ENCODE results near the gene NAPEPLD. TPM values are rescaled to one million over a fixed set of nuclear protein-coding genes. Genes with fewer than 3 reads are reported as not detected.
A peak's percentile ranks its signal among the peaks of the same experiment; 100 is the strongest.
"Not testable (repeated sequence)": the region's sequence is repeated elsewhere in the genome, so short reads cannot be mapped to it uniquely, and the experiment has no call there.

Gene NAPEPLD
- total RNA-seq, 2 experiments from 2014 or later, result 1.5 to 1.7 TPM

DNA sequence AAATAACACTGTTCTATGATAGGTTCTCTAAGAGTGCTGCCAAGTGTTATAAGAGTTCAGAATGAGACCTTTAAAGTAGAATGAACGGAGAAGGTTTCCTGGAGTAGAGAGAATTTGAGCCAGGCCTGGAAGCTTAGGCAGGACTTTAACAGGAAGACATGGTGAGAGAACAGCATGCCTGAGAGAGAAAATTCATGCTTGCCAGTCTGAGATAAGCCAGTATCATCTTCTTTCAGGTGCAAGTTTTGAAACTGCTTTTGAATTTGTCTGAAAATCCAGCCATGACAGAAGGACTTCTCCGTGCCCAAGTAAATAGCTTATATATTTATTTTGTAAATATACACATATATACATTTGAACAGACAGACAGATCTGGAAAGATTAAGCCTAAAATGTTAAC lies 51.9 kb downstream of the NAPEPLD start:
- no peaks in the 10 kb centered on the region for H3K27me3 ChIP-seq (ENCODE audit: control insufficient read depth in 1 of 2, insufficient read depth in 2 of 2, low read length in 2 of 2)
- H3K4me3 Mint-ChIP-seq, result no peak overlapping the region
- no peaks in the 10 kb centered on the region for H3K4me1 Mint-ChIP-seq (ENCODE audit: low read depth)
- no peak overlapping the region for H3K27ac Mint-ChIP-seq
- no peak for DNase-seq
- no peak overlapping the region for H3K4me3 ChIP-seq (ENCODE audit: low read length)
- no peak for TF ChIP-seq CTCF (IDR thresholded peaks at IDR 0.05)
- ATAC-seq (ENCODE audit: poor library complexity), result no peak
- CTCF ChIA-PET, result interaction anchor here (1.5 kb wide), 1 partner anchor 22 kb away, joined by 3 read pairs; the partner anchor contains the start of gene ARMC10
- peaks cover 70% of the 10 kb centered on the region for H3K36me3 Mint-ChIP-seq (ENCODE audit: low read depth)
- H3K36me3 ChIP-seq (ENCODE audit: insufficient read depth, low read length), result peaks cover 28% of the 10 kb centered on the region
- no peaks in the 10 kb centered on the region for H3K27me3 Mint-ChIP-seq
- intact Hi-C loops (cut with DNase I, micrococcal nuclease), result no loop called here
- no peak overlapping the region for H3K27ac ChIP-seq (ENCODE audit: low read depth in 1 of 2, low read length in 2 of 2)
- no peaks in the 10 kb centered on the region for H3K9me3 Mint-ChIP-seq
- H3K4me1 ChIP-seq (ENCODE audit: insufficient read depth, low read length), result no peaks in the 10 kb centered on the region
- POLR2A ChIA-PET, result interaction anchor here (1.3 kb wide), 1 partner anchor 21 kb away, joined by 3 read pairs; no protein-coding TSS in a partner anchor
- peaks cover 0 to 4% of the 10 kb centered on the region in 2 experiments for H3K9me3 ChIP-seq (ENCODE audit: control insufficient read depth in 1 of 2, insufficient read depth in 1 of 2, low read length in 2 of 2)

GRCh38 chr7:103095558-103095957 lies 53.3 kb downstream of the NAPEPLD start:
- DNase-seq; H3K9me3 Mint-ChIP-seq; H3K4me1 ChIP-seq (ENCODE audit: insufficient read depth, low read length); POLR2A ChIA-PET; H3K27me3 ChIP-seq (ENCODE audit: control insufficient read depth in 1 of 2, insufficient read depth in 2 of 2, low read length in 2 of 2); H3K4me3 Mint-ChIP-seq; H3K4me3 ChIP-seq (ENCODE audit: low read length); intact Hi-C loops (cut with DNase I, micrococcal nuclease); H3K27me3 Mint-ChIP-seq; H3K4me1 Mint-ChIP-seq (ENCODE audit: low read depth); H3K27ac ChIP-seq (ENCODE audit: low read depth in 1 of 2, low read length in 2 of 2); H3K27ac Mint-ChIP-seq; H3K9me3 ChIP-seq (ENCODE audit: control insufficient read depth in 1 of 2, insufficient read depth in 1 of 2, low read length in 2 of 2); ATAC-seq (ENCODE audit: poor library complexity): not testable (repeated sequence)
- peaks cover 31% of the 10 kb centered on the region for H3K36me3 ChIP-seq (ENCODE audit: insufficient read depth, low read length)
- CTCF ChIA-PET, result interaction anchor here (1.5 kb wide), 1 partner anchor 20 kb away, joined by 3 read pairs; the partner anchor contains the start of gene ARMC10
- H3K36me3 Mint-ChIP-seq (ENCODE audit: low read depth), result peaks cover 68% of the 10 kb centered on the region

GRCh38 chr7:103094102-103094501 lies 54.8 kb downstream of the NAPEPLD start:
- H3K9me3 Mint-ChIP-seq, result no peaks in the 10 kb centered on the region
- CTCF ChIA-PET, result no interaction called here
- Histone ChIP-seq H3K4me3 (ENCODE audit: low read length) (no peak overlapping the region), H3K4me1 (ENCODE audit: insufficient read depth, low read length) (no peaks in the 10 kb centered on the region), H3K27me3 (ENCODE audit: control insufficient read depth in 1 of 2, insufficient read depth in 2 of 2, low read length in 2 of 2) (no peaks in the 10 kb centered on the region), H3K9me3 (ENCODE audit: control insufficient read depth in 1 of 2, insufficient read depth in 1 of 2, low read length in 2 of 2) (peaks cover 0 to 4% of the 10 kb centered on the region in 2 experiments), H3K36me3 (ENCODE audit: insufficient read depth, low read length) (peaks cover 39% of the 10 kb centered on the region), H3K27ac (ENCODE audit: low read depth in 1 of 2, low read length in 2 of 2) (no peak overlapping the region)
- peaks cover 72% of the 10 kb centered on the region for H3K36me3 Mint-ChIP-seq (ENCODE audit: low read depth)
- no peak overlapping the region for H3K27ac Mint-ChIP-seq
- intact Hi-C loops (cut with DNase I, micrococcal nuclease), result no loop called here
- DNase-seq (no peak), ATAC-seq (ENCODE audit: poor library complexity) (no peak)
- no peaks in the 10 kb centered on the region for H3K4me1 Mint-ChIP-seq (ENCODE audit: low read depth)
- H3K4me3 Mint-ChIP-seq, result no peak overlapping the region
- POLR2A ChIA-PET, result no interaction called here
- TF ChIP-seq CTCF (IDR thresholded peaks at IDR 0.05), result no peak
- H3K27me3 Mint-ChIP-seq, result no peaks in the 10 kb centered on the region

- intact Hi-C loops (cut with DNase I, micrococcal nuclease), result no loop called here
Measured at GRCh38 chr7:103093429-103093828, 55.5 kb downstream of the NAPEPLD start.

GRCh38 chr7:103092321-103092720 lies 56.6 kb downstream of the NAPEPLD start:
- POLR2A ChIA-PET; H3K4me1 ChIP-seq (ENCODE audit: insufficient read depth, low read length); H3K27ac ChIP-seq (ENCODE audit: low read depth in 1 of 2, low read length in 2 of 2); H3K9me3 Mint-ChIP-seq; intact Hi-C loops (cut with DNase I, micrococcal nuclease); H3K27me3 Mint-ChIP-seq; H3K4me3 ChIP-seq (ENCODE audit: low read length); DNase-seq; H3K9me3 ChIP-seq (ENCODE audit: control insufficient read depth in 1 of 2, insufficient read depth in 1 of 2, low read length in 2 of 2); H3K27me3 ChIP-seq (ENCODE audit: control insufficient read depth in 1 of 2, insufficient read depth in 2 of 2, low read length in 2 of 2); H3K4me3 Mint-ChIP-seq; ATAC-seq (ENCODE audit: poor library complexity); H3K4me1 Mint-ChIP-seq (ENCODE audit: low read depth): not testable (repeated sequence)
- Mint-ChIP-seq H3K36me3 (ENCODE audit: low read depth) (peaks cover 85% of the 10 kb centered on the region), H3K27ac (peak overlapping the region; percentile 56)
- H3K36me3 ChIP-seq (ENCODE audit: insufficient read depth, low read length), result peaks cover 43% of the 10 kb centered on the region
- CTCF ChIA-PET, result interaction anchor here (1.2 kb wide), 1 partner anchor 26 kb away, joined by 4 read pairs; no protein-coding TSS in a partner anchor

More at GRCh38 chr7:103093429-103093828, 55.5 kb downstream of the NAPEPLD start:
- Mint-ChIP-seq H3K4me1 (ENCODE audit: low read depth) (no peaks in the 10 kb centered on the region), H3K4me3 (no peak overlapping the region), H3K27ac (no peak overlapping the region), H3K36me3 (ENCODE audit: low read depth) (peaks cover 79% of the 10 kb centered on the region), H3K9me3 (no peaks in the 10 kb centered on the region), H3K27me3 (no peaks in the 10 kb centered on the region)
- DNase-seq (no peak), ATAC-seq (ENCODE audit: poor library complexity) (no peak)
- peaks cover 44% of the 10 kb centered on the region for H3K36me3 ChIP-seq (ENCODE audit: insufficient read depth, low read length)
- ChIA-PET POLR2A (no interaction called here), CTCF (no interaction called here)
- no peak for TF ChIP-seq CTCF (IDR thresholded peaks at IDR 0.05)
- H3K27ac ChIP-seq (ENCODE audit: low read depth in 1 of 2, low read length in 2 of 2), result no peak overlapping the region
- no peak overlapping the region for H3K4me3 ChIP-seq (ENCODE audit: low read length)
- H3K27me3 ChIP-seq (ENCODE audit: control insufficient read depth in 1 of 2, insufficient read depth in 2 of 2, low read length in 2 of 2), result no peaks in the 10 kb centered on the region
- peaks cover 0 to 4% of the 10 kb centered on the region in 2 experiments for H3K9me3 ChIP-seq (ENCODE audit: control insufficient read depth in 1 of 2, insufficient read depth in 1 of 2, low read length in 2 of 2)
- H3K4me1 ChIP-seq (ENCODE audit: insufficient read depth, low read length), result no peaks in the 10 kb centered on the region

Measured in CD4-positive, alpha-beta T cell (primary cell).